ENCODE results near the gene PDGFD. TPM values are rescaled to one million over a fixed set of nuclear protein-coding genes. Genes with fewer than 3 reads are reported as not detected.
A peak's percentile ranks its signal among the peaks of the same experiment; 100 is the strongest.

PDGFD gene
- total RNA-seq, 1 experiment from 2014 or later, result 1.7 TPM

GRCh38 chr11:103927535-103927934, 236.4 kb downstream of the PDGFD start:
- Histone ChIP-seq H3K27me3 (ENCODE audit: insufficient read depth, low read length) (no peaks in the 10 kb centered on the region), H4K20me1 (ENCODE audit: control insufficient read depth, insufficient read depth, insufficient read length) (no peaks in the 10 kb centered on the region), H2BK15ac (ENCODE audit: low read depth, low read length) (no peak overlapping the region), H2BK20ac (ENCODE audit: low read depth, low read length, poor library complexity, severe bottlenecking) (no peak overlapping the region), H3K4me2 (ENCODE audit: insufficient read depth, insufficient read length, low read length) (no peak overlapping the region), H2AFZ (ENCODE audit: low read length) (no peak overlapping the region), H3K9ac (ENCODE audit: extremely low read depth, insufficient read length, low read length) (no peak overlapping the region), H3K23ac (ENCODE audit: insufficient read length, low read depth, low read length) (no peak overlapping the region), H3K18ac (ENCODE audit: insufficient read length, low read depth, low read length) (no peak overlapping the region), H4K5ac (ENCODE audit: insufficient read length, low read depth, low read length) (no peak overlapping the region), H3K4ac (ENCODE audit: low read depth, low read length) (no peak overlapping the region), H3K9me3 (ENCODE audit: control insufficient read depth, low read depth, low read length) (no peaks in the 10 kb centered on the region), H3K56ac (ENCODE audit: insufficient read length, low read depth, low read length) (no peak overlapping the region), H2BK5ac (ENCODE audit: insufficient read length, low read length) (no peak overlapping the region), H4K91ac (ENCODE audit: insufficient read length, low read depth, low read length) (no peak overlapping the region), H2BK12ac (ENCODE audit: insufficient read length, low read depth, low read length) (no peak overlapping the region), H3K23me2 (ENCODE audit: insufficient read length, low read depth, low read length, poor library complexity, severe bottlenecking) (no peaks in the 10 kb centered on the region), H3K4me1 (ENCODE audit: insufficient read depth, low read length) (0 out of 2 replicates have a peak, but pooled peaks cover 4% of the 10 kb centered on the region), H3K27ac (ENCODE audit: insufficient read length, low read depth, low read length) (no peak overlapping the region), H4K8ac (replicated peaks; ENCODE audit: insufficient read length, low read depth, low read length) (no peak overlapping the region), H3K14ac (ENCODE audit: insufficient read depth, low read length) (no peak overlapping the region), H2AK5ac (ENCODE audit: insufficient read length, low read length) (no peak overlapping the region), H2BK120ac (ENCODE audit: low read depth, low read length, poor library complexity, severe bottlenecking) (no peak overlapping the region), H3T11ph (ENCODE audit: low read length) (no peak overlapping the region), H3K79me2 (ENCODE audit: insufficient read depth, low read length) (no peaks in the 10 kb centered on the region), H3K79me1 (ENCODE audit: insufficient read depth, low read depth, low read length, poor library complexity, severe bottlenecking) (no peaks in the 10 kb centered on the region)
- no peak for DNase-seq
- Mint-ChIP-seq H3K9me3 (no peaks in the 10 kb centered on the region), H3K4me1 (peaks cover 2 to 9% of the 10 kb centered on the region in 2 experiments; a peak in 2 of 4 replicates), H3K4me3 (no peak overlapping the region), H3K36me3 (ENCODE audit: insufficient read depth in 1 of 3, low read depth in 3 of 3) (no peaks in the 10 kb centered on the region), H3K27ac (no peak overlapping the region), H3K27me3 (ENCODE audit: low read depth) (no peaks in the 10 kb centered on the region)
- peak; percentile 45; the same call in 2 of the 3 replicates for TF ChIP-seq CTCF (conservative IDR thresholded peaks at IDR 0.05)
- WGBS (ENCODE audit: extremely low coverage, insufficient read length, low lambda C conversion rate), result no CpG with 5 or more reads among the region's 2 CpGs
